ENCODE data around the gene H1-8. TPM values are rescaled to one million over a fixed set of nuclear protein-coding genes. Genes with fewer than 3 reads are reported as not detected.

H1-8 gene
- total and polyA plus RNA-seq, 5 donors from 2014 or later: not detected

GRCh38 chr3:129600348-129600747, 57.4 kb downstream of the H1-8 start:
- Histone ChIP-seq H3K27me3 (ENCODE audit: control insufficient read depth, insufficient read depth, low read length) (peaks cover 10% of the 10 kb centered on the region), H3K27ac (ENCODE audit: insufficient read depth, low read length, poor library complexity, severe bottlenecking) (no peak overlapping the region), H3K9me3 (ENCODE audit: control insufficient read depth in 2 of 2, low read length in 2 of 2) (no peaks in the 10 kb centered on the region), H3K4me1 (ENCODE audit: control insufficient read depth, insufficient read depth, low read length, poor library complexity, severe bottlenecking) (peaks cover 1% of the 10 kb centered on the region), H3K36me3 (ENCODE audit: control insufficient read depth, insufficient read depth, low read length) (no peaks in the 10 kb centered on the region), H3K4me3 (ENCODE audit: low read depth, low read length) (no peak overlapping the region)
- H3K4me3 Mint-ChIP-seq: no peak overlapping the region
- H3K36me3 Mint-ChIP-seq: no peaks in the 10 kb centered on the region
- ATAC-seq (ENCODE audit: low read depth in 2 of 2) (no peak), DNase-seq (no peak)
- H3K27ac Mint-ChIP-seq: no peak overlapping the region
- no peaks in the 10 kb centered on the region for H3K9me3 Mint-ChIP-seq
- peaks cover 34% of the 10 kb centered on the region for H3K27me3 Mint-ChIP-seq
- peaks cover 0 to 12% (median under 1%) of the 10 kb centered on the region in 4 donors for H3K4me1 Mint-ChIP-seq

Other genes with a start within 250 kb of the H1-8 start
- 2.2 TPM for gene EFCAB12, start 114.5 kb upstream of the H1-8 start, total RNA-seq
- under 1 TPM in 3 of 4 donors, not detected in 1; 0.05 to 0.13 (median 0.05) TPM for gene EFCAB12, start 114.5 kb upstream of the H1-8 start, polyA plus RNA-seq
- gene MBD4, start 103.2 kb upstream of the H1-8 start, total RNA-seq: 44.6 TPM
- gene MBD4, start 103.2 kb upstream of the H1-8 start, polyA plus RNA-seq: 10 to 100 TPM; 37.0 to 46.7 (median 42.3) TPM
- 19.3 TPM for gene IFT122, start 103.0 kb upstream of the H1-8 start, total RNA-seq
- gene IFT122, start 103.0 kb upstream of the H1-8 start, polyA plus RNA-seq: 1 to 10 TPM; 2.5 to 5.3 (median 3.8) TPM
- not detected for gene RHO, start 14.5 kb upstream of the H1-8 start, total RNA-seq
- gene RHO, start 14.5 kb upstream of the H1-8 start, polyA plus RNA-seq: not detected
- gene PLXND1, start 63.5 kb downstream of the H1-8 start, total RNA-seq: 11.3 TPM
- gene PLXND1, start 63.5 kb downstream of the H1-8 start, polyA plus RNA-seq: under 1 TPM in 3 of 4 donors, not detected in 1; 0.48 to 0.88 (median 0.79) TPM

Measured in CD4-positive, CD25-positive, alpha-beta regulatory T cell (primary cell).